Fibroblast of the aortic adventitia (primary cell): ENCODE data around the gene NPIPB12. TPM values are rescaled to one million over a fixed set of nuclear protein-coding genes. Genes with fewer than 3 reads are reported as not detected.
A peak's percentile ranks its signal among the peaks of the same experiment; 100 is the strongest.
"Not testable (repeated sequence)": the region's sequence is repeated elsewhere in the genome, so short reads cannot be mapped to it uniquely, and the experiment has no call there.

ENCODE experiments used
- DNase-seq: peaks from one replicate; pipeline ENCODE4 v3.0.0-alpha.2; 2010; ENCODE audit warnings: low read depth
- H3K4me3 ChIP-seq: 2 replicates; pipeline ENCODE4 v1.5.1; 2011; ENCODE audit warnings: low read depth, mild to moderate bottlenecking, control low read depth, low read length, moderate library complexity
- total RNA-seq: library from RNA; depleted of rRNA; stranded (reverse); fragments of >200 nt; gene quantifications from 2 replicates; pipeline ENCODE4 v1.2.3, GENCODE V29; 2012; ENCODE audit warnings: low replicate concordance
- TF ChIP-seq, protein P1 (sequence below): IDR thresholded peaks from 2 replicates; pipeline ENCODE4 v1.5.1; 2011; ENCODE audit warnings: mild to moderate bottlenecking, low read length, control low read depth, inconsistent platforms; ENCODE audit not compliant: insufficient read depth

NPIPB12 gene
- 12.1 and 17.8 TPM in 2 replicates for total RNA-seq

DNA sequence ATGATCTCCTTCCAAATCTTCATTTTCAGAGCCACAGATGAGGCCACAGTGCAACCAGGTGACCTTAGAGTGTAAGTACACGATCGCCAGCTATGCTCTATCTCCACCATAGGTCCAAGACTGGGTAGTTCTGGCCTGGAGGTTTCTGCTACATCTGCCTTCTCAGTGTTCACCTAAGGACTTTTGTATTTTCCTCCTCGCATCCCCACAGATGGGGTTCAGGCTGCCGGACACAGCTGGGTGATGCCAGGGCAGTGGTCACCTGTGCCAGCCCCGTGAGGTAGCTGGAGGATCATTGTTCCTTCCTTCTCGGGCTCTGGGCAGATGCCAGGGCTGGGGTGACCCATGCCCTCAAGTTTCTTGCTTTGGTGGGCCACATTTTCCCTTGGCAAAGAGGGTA lies at the start of gene NPIPB12:
NPIPB12 (minus strand) TSS at position 101 of the 400 bp plus-strand sequence.
- H3K4me3 ChIP-seq, DNase-seq: not testable (repeated sequence)

- H3K4me3 ChIP-seq, DNase-seq: not testable (repeated sequence)
Observed at GRCh38 chr16:29521520-29521919, 15.3 kb upstream of the NPIPB12 start.

- not testable (repeated sequence) for DNase-seq, H3K4me3 ChIP-seq
Observed at GRCh38 chr16:29482276-29482675, 23.9 kb downstream of the NPIPB12 start.

DNA sequence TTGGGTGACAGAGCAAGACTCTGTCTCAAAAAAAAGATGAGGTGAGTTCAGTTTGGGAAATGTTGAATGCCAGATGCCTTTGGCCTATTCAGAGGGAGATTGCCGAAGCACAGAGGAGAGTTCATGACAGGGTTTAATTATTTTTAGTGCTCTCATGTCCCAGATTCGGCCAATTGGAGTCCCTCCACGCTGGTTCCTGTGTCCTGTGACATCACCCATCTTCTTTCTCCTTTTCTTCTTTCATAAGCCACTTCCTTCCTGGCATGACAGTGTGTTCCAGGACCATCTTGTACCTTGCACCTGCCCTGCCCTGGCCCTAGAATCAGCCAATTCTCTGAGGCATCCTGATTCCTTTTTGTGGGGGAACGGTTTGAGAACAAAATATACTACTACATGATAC lies 34.1 kb downstream of the NPIPB12 start:
- not testable (repeated sequence) for DNase-seq, H3K4me3 ChIP-seq

GRCh38 chr16:29469660-29470059 lies 36.5 kb downstream of the NPIPB12 start:
- not testable (repeated sequence) for DNase-seq
- peak overlapping the region; percentile 33 for H3K4me3 ChIP-seq
- TF ChIP-seq, protein P1, sequence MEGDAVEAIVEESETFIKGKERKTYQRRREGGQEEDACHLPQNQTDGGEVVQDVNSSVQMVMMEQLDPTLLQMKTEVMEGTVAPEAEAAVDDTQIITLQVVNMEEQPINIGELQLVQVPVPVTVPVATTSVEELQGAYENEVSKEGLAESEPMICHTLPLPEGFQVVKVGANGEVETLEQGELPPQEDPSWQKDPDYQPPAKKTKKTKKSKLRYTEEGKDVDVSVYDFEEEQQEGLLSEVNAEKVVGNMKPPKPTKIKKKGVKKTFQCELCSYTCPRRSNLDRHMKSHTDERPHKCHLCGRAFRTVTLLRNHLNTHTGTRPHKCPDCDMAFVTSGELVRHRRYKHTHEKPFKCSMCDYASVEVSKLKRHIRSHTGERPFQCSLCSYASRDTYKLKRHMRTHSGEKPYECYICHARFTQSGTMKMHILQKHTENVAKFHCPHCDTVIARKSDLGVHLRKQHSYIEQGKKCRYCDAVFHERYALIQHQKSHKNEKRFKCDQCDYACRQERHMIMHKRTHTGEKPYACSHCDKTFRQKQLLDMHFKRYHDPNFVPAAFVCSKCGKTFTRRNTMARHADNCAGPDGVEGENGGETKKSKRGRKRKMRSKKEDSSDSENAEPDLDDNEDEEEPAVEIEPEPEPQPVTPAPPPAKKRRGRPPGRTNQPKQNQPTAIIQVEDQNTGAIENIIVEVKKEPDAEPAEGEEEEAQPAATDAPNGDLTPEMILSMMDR, result peak; percentile 3

DNA sequence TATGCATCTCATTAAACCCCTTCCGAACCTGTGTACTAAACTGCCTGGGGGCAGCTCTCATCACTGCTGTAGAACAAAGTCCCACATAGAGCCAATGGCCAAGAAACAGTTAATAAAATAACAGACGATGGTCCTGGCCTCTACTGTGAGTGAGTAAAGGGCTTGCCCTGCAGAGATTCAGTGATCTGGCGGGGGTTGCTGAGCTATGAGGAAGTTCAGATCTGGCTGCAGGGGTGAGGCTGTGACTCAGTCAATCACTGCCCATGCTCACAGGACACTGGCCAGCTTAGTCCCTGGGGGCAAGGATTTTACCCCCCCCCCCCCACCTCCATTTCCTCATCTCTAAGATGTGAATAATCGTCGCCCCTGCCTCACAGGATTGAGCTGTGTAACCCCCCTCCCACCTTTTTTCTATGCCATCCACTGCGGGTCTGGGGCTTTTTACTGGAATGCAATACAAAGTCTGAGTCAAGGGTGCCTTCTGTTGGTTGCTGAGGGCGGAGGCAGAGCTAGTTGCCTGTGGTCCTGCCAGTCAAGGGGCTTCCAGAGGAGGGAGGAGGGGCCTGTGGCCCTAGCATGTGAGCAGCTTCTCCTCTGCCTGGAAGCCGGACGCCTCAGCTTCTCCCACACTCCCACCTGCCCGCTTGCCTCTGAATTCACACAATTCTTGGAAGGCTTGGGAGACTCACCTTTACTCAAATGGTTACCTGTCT lies 38.4 kb downstream of the NPIPB12 start:
- not testable (repeated sequence) for DNase-seq, H3K4me3 ChIP-seq

DNA sequence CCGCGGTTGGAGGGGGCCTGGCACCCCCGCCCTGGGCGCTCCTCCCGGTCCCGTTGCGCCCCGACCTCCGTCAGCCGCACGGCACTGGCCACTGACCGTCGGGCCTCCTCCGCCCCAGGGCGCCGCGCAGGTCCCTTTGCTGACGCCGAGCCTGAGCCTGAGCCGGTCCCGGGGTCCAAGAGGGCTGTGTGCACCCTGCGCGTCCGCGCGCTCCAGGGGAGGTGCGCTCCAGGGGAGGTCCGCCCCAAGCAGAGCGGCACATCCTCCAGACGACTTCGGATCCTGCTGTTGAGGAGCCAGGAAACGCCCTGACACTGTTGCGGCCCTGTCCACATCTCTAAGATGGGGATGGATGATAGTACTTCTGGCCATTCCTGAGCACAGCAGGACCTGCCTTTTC lies 39.3 kb downstream of the NPIPB12 start:
- not testable (repeated sequence) for DNase-seq, H3K4me3 ChIP-seq

DNA sequence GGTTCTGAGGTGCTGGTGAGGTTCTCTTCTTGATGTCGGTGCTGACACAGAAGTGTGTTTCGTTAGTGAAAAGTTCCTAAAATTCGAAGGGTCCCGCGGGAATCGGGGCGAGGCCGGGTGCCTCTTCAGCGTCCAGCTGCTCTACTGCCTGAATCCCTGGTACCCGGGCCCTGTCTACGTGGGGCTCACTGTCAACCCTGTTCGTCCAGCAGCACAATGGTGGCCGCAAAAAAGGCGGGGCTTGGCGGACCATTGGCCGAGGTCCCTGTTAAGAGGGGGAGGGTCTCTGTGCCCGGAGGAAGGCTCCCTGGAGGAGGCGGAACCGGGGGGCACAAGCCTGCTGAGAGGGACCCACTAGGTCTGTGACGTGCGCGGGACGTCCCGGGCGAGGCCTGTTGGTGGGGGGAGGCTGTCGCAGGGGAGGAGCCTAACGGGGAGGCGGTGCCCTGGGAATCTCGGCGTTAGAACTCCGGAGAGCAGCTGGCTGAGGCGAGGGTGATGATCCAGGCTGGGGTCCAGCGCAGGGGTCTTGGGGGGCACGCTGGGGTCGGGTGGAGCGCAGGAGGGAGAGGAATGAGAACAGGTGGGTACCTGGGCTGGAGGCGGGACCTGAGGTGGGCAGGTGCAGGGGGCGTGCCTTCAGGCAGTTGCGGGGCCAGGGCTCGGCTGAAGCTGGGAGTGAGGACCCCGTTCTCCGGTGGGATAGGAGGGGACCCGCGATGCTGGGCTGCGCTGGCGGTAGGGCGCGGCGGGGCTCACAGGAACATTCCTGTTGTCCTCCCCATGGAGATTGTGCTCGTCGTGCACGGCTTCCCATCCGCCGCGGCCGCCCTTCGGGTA lies 40.0 kb downstream of the NPIPB12 start:
- not testable (repeated sequence) for H3K4me3 ChIP-seq, DNase-seq

- not testable (repeated sequence) for H3K4me3 ChIP-seq, DNase-seq
Observed at GRCh38 chr16:29460647-29461030, 45.6 kb downstream of the NPIPB12 start.

DNA sequence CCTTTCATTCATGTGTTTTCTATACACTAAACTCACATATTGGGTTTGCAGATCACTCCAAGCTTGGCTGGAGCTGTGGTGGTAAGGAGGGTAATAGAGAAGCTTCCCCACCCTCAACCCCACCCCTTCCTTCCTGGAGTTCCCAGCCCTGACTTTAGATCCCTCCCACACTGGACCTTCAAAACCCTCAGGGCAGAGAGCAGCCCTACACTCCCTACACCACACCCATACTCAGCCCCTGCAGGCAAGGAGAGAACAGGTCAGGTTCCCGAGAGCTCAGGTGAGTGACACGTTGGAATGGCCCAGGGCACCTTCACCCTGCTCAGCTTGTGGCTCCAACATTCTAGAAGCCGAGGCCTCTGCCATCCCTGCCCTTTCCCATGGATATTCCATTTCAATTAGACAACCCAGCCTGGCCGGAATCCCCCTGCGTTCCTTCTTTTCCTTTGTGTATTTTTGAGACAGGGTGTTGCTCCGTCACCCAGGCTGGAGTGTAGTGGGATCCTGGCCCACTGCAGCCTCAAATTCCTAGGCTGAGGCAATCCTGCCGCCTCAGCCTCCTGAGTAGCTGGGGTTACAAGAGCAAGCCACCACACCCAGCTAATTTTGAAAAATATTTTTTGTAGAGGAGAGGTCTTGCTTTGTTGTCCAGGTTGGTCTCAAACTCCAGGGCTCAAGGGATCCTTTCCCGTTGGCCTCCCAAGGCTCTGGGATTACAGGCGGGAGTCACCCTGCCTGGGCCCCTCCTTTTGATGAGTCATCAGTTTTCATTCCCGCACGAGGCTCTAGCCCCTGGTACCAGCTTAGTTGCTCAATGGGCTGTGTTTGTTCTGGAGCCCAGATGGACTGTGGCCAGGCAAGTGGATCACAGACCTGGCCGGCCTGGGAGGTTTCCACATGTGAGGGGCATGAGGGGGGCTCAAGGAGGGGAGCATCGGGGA lies 46.2 kb downstream of the NPIPB12 start, which contains the start of gene SULT1A4:
SULT1A4 (plus strand) TSS at position 208 of the 941 bp plus-strand sequence. CDS start 1,473 bp downstream, outside the sequence.
- H3K4me3 ChIP-seq, DNase-seq: not testable (repeated sequence)

DNA sequence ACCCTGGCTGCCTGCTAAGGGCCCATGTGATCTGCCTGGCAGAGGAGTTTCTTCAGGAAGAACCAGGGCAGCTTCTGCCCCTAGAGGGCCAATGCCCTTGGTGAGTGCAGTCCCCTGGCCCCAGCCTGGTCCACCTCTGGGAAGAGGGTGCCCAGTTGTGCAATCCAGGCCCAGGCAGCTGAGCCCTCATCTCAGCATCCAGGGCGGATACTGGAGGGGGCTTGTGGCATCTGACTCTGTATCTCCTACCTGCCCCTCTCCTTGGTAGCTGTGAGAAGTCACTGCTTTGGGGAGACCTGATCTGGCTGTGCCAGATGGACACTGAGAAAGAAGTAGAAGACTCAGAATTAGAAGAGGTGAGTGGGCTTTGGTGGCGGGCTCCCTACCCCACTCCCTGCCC lies 48.5 kb downstream of the NPIPB12 start:
- DNase-seq, result not testable (repeated sequence)

DNA sequence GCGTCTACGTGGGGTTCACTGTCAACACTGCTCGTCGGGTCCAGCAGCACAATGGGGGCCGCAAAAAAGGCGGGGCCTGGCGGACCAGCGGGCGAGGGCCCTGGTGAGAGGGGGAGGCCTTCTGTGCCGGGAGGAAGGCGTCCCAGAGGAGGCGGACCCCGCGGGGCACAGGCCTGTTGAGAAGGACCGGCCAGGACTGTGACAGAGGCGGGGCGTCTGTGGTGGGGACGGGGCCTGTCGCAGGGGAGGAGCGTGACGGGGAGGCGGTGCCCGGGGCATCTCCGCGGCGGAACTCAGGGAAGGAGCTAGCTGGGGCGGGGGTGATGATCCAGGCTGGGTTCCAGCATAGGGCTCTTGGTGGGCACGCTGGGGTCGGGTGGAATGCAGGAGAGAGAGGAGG lies 51.4 kb downstream of the NPIPB12 start:
- not testable (repeated sequence) for H3K4me3 ChIP-seq, DNase-seq

More for the DNA sequence above, 48.5 kb downstream of the NPIPB12 start:
- H3K4me3 ChIP-seq, result not testable (repeated sequence)

GRCh38 chr16:29454269-29454668 lies 51.9 kb downstream of the NPIPB12 start, which contains the start of the genes BOLA2 and SLX1B:
TSS of gene BOLA2 (minus strand) at chr16:29454351. CDS start at chr16:29454253, 98 bp downstream.
TSS of gene SLX1B (plus strand) at chr16:29454533.
- DNase-seq, H3K4me3 ChIP-seq: not testable (repeated sequence)

DNA sequence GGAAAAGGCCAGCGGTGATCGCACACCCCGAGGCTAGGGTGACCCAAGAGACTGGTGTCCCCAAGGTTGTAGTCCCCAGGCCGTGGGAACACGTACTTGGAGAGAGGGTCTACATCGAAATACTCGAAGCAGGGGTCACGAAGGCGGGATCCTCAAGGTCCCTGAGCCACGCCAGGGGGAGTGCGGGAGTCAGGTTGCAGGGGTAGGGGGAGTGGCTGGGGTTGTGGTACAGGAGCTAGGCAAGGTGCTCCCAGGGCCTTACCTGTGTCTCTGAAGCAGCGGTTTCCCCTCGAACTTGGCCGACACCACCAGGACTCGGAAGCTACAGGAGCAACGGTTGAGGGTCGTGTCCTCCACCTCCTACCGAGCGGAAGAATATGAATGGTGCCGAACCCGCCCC lies 52.5 kb downstream of the NPIPB12 start:
- DNase-seq, H3K4me3 ChIP-seq: not testable (repeated sequence)
